Stimulated activated CD4-positive, alpha-beta T cell treated with anti-CD3 and anti-CD28 coated beads, TNF-alpha, amount 100 ng/mL, for 24 hours (primary cell): ENCODE data around the gene ITGAX.
"Not testable (repeated sequence)": the region's sequence is repeated elsewhere in the genome, so short reads cannot be mapped to it uniquely, and the experiment has no call there.

ENCODE experiments used
- DNase-seq, 3 experiments: peaks; one replicate each; pipeline ENCODE4 v3.0.0-alpha.2; 2020; ENCODE audit warnings: low read depth in 3 of 3

ITGAX gene

GRCh38 chr16:31410082-31410481 is 55.1 kb downstream of the ITGAX start:
- DNase-seq, result no peak

- DNase-seq, result no peak
Measured at GRCh38 chr16:31411024-31411844, 56.3 kb downstream of the ITGAX start.

GRCh38 chr16:31412750-31413149 is 57.8 kb downstream of the ITGAX start:
- DNase-seq, result no peak

GRCh38 chr16:31413381-31413780 is 58.4 kb downstream of the ITGAX start:
- no peak for DNase-seq

GRCh38 chr16:31413943-31414342 is 59.0 kb downstream of the ITGAX start:
- no peak for DNase-seq

- no peak for DNase-seq
Measured at GRCh38 chr16:31414706-31415105, 59.7 kb downstream of the ITGAX start.

- no peak for DNase-seq
Measured at GRCh38 chr16:31416371-31416770, 61.4 kb downstream of the ITGAX start.

- DNase-seq, result not testable (repeated sequence)
Measured at GRCh38 chr16:31417036-31417435, 62.1 kb downstream of the ITGAX start.

GRCh38 chr16:31417916-31418315 is 62.9 kb downstream of the ITGAX start:
- no peak for DNase-seq

GRCh38 chr16:31420037-31420436 is 65.1 kb downstream of the ITGAX start:
- no peak for DNase-seq

- peak in 2 of 3 experiments; percentile 17 to 50 for DNase-seq
Measured at GRCh38 chr16:31421587-31421986, 66.6 kb downstream of the ITGAX start.

- DNase-seq, result no peak
Measured at GRCh38 chr16:31423241-31423640, 68.3 kb downstream of the ITGAX start.

- no peak for DNase-seq
Measured at GRCh38 chr16:31423801-31424200, 68.8 kb downstream of the ITGAX start.

- DNase-seq, result peak; percentile 29 to 59 (median 48)
Measured at GRCh38 chr16:31427441-31428278, 72.7 kb downstream of the ITGAX start.

- DNase-seq, result no peak
Measured at GRCh38 chr16:31428279-31428597, 73.3 kb downstream of the ITGAX start, which contains the start of gene COX6A2. Gene COX6A2 (minus strand): TSS chr16:31428360. CDS start chr16:31428325, 35 bp downstream.

GRCh38 chr16:31428638-31429247 is 73.8 kb downstream of the ITGAX start:
- no peak for DNase-seq

GRCh38 chr16:31429314-31429713 is 74.3 kb downstream of the ITGAX start:
- DNase-seq, result no peak

- no peak for DNase-seq
Measured at GRCh38 chr16:31429796-31430195, 74.8 kb downstream of the ITGAX start.

- no peak for DNase-seq
Measured at GRCh38 chr16:31430380-31431052, 75.5 kb downstream of the ITGAX start.
